A549 (cell line): ENCODE measurements around the gene HIC1. TPM values are rescaled to one million over a fixed set of nuclear protein-coding genes. Genes with fewer than 3 reads are reported as not detected.

Experiments used
- ATAC-seq, 2 experiments: fragments of 200-7000 bp in 1 of 2; fragments of >200 bp in 1 of 2; cut with Nextera tagmentation in 1 of 2; cut with Tn5 transposase in 1 of 2; 3 replicates each; pipeline versions ENCODE4 v1.8.0 to v1.9.1; 2018 to 2020; ENCODE audit warnings: mild to moderate bottlenecking in 1 of 2, moderate library complexity in 1 of 2
- CTCF ChIA-PET: fragments of 300-600 bp; sonication (Branson Sonifier 250); formaldehyde crosslinking; extraction: SDS; loops from one replicate; lab custom pipeline; 2021; ENCODE audit warnings: antibody characterized with exemption, inconsistent platforms; lab: Yijun Ruan, JAX
- POLR2A ChIA-PET: fragments of 350-600 bp; formaldehyde crosslinking; extraction: SDS; loops from one replicate; lab custom pipeline; 2021; ENCODE audit warnings: antibody characterized with exemption, inconsistent platforms; lab: Yijun Ruan, JAX
- DNase-seq, 2 experiments: peaks; one replicate each; pipeline versions ENCODE4 v3.0.0 to v3.0.0-alpha.2; 2011 to 2016; ENCODE audit warnings: low read depth in 1 of 2, low spot score in 1 of 2
- FAIRE-seq: peaks from 2 replicates; lab custom pipeline; 2011; peaks lifted over from hg19 to GRCh38; lab: Jason Lieb, UNC
- H3K27ac ChIP-seq, 2 experiments: fragments of >200 bp; sonication (Bioruptor Twin); formaldehyde crosslinking; 3 replicates each; pipeline ENCODE4 v1.5.1; 2016 to 2017
- H3K4me1 ChIP-seq: fragments of >200 bp; sonication (Bioruptor Twin); formaldehyde crosslinking; 3 replicates; pipeline ENCODE4 v1.6.1; 2016
- H3K4me2 ChIP-seq: fragments of >200 bp; sonication (Bioruptor Twin); formaldehyde crosslinking; 3 replicates; pipeline ENCODE4 v1.6.1; 2016
- H3K4me3 ChIP-seq: fragments of >200 bp; sonication (Bioruptor Twin); formaldehyde crosslinking; 3 replicates; pipeline ENCODE4 v1.5.1; 2016
- H3K9me3 ChIP-seq: fragments of >200 bp; sonication (Bioruptor Twin); formaldehyde crosslinking; 3 replicates; pipeline ENCODE4 v1.6.1; 2016
- CHD2 ChIP-seq: fragments of 150-350 bp; IDR thresholded peaks from 2 replicates; pipeline ENCODE4 v1.6.1; 2014; ENCODE audit warnings: low read length; ENCODE audit not compliant: partially characterized antibody
- CHD4 ChIP-seq: fragments of 200-600 bp; sonication (generic); IDR thresholded peaks from 2 replicates; pipeline ENCODE4 v1.6.1; 2016; ENCODE audit warnings: antibody characterized with exemption, mild to moderate bottlenecking, borderline replicate concordance
- FOSB ChIP-seq: fragments of 250-450 bp; sonication (Bioruptor Pico); IDR thresholded peaks from 2 replicates; pipeline ENCODE4 v1.5.0; 2020; ENCODE audit warnings: mild to moderate bottlenecking, moderate library complexity
- FOSL2 ChIP-seq, 2 experiments: fragments of 450-650 bp in 1 of 2; fragments of >200 bp in 1 of 2; sonication (Bioruptor Twin) in 1 of 2; formaldehyde crosslinking; IDR thresholded peaks; 2 replicates each; pipeline versions ENCODE4 v1.5.0 to v1.6.1; 2016 to 2020; ENCODE audit warnings: mild to moderate bottlenecking in 1 of 2, moderate library complexity in 1 of 2
- GATA3 ChIP-seq: IDR thresholded peaks from 2 replicates; pipeline ENCODE4 v1.6.1; 2012; ENCODE audit warnings: borderline replicate concordance
- HDAC2 ChIP-seq: fragments of 200-600 bp; sonication (generic); IDR thresholded peaks from 2 replicates; pipeline ENCODE4 v1.6.1; 2016
- JUNB ChIP-seq: fragments of >200 bp; sonication (Bioruptor Twin); formaldehyde crosslinking; IDR thresholded peaks from 2 replicates; pipeline ENCODE4 v1.6.1; 2016
- MYC ChIP-seq: IDR thresholded peaks from 2 replicates; pipeline ENCODE4 v1.6.1; 2012; ENCODE audit warnings: mild to moderate bottlenecking, inconsistent platforms, low read length, improper control_type of control experiment, borderline replicate concordance
- NR3C1 ChIP-seq: fragments of >200 bp; sonication (Bioruptor Twin); formaldehyde crosslinking; IDR thresholded peaks from 3 replicates; pipeline ENCODE4 v1.6.1; 2017
- RNF2 ChIP-seq: fragments of 200-600 bp; sonication (generic); IDR thresholded peaks from 2 replicates; pipeline ENCODE4 v1.6.1; 2016; ENCODE audit warnings: low read depth, mild to moderate bottlenecking, antibody characterized with exemption, moderate library complexity, borderline replicate concordance
- ZFP36 ChIP-seq: fragments of 450-650 bp; IDR thresholded peaks from 2 replicates; pipeline ENCODE4 v1.6.1; 2014; ENCODE audit warnings: borderline replicate concordance; ENCODE audit not compliant: partially characterized antibody
- ZSCAN20 ChIP-seq: fragments of 250-450 bp; sonication (Bioruptor Pico); IDR thresholded peaks from 2 replicates; pipeline ENCODE4 v1.8.0; 2022; ENCODE audit warnings: mild to moderate bottlenecking, moderate library complexity
- WGBS: methylation state at CpG from one replicate; pipeline ENCODE4 v1.1.6; 2017; ENCODE audit errors: missing lambda C conversion rate; 5-methylcytosine and 5-hydroxymethylcytosine counted together
- polyA plus RNA-seq, 4 experiments: library from polyadenylated mRNA; depleted of rRNA in 3 of 4; stranded (reverse); fragments of >200 nt; fragmentation: RNase III in 1 of 4; extraction: RNeasy Plus Mini Kit Qiagen cat#74134 plus additional on column Dnase treatment in 1 of 4; gene quantifications; 2 replicates in 3 of 4; 3 replicates in 1 of 4; pipeline ENCODE4 v1.2.3, GENCODE V29; 2011 to 2017
- TF ChIP-seq, protein P1 (sequence below): fragments of 250-450 bp; sonication (Bioruptor Pico); IDR thresholded peaks from 2 replicates; pipeline ENCODE4 v1.5.0; 2020; ENCODE audit warnings: low read depth, mild to moderate bottlenecking, moderate library complexity
- TF ChIP-seq, protein P2 (sequence below): fragments of 200-600 bp; sonication (generic); IDR thresholded peaks from 2 replicates; pipeline ENCODE4 v1.6.1; 2016; ENCODE audit warnings: antibody characterized with exemption, mild to moderate bottlenecking, moderate library complexity
- TF ChIP-seq, protein P3 (sequence below): IDR thresholded peaks from 2 replicates; pipeline ENCODE4 v1.6.1; 2012

The HIC1 gene
- polyA plus RNA-seq, 2 of the 4 experiments (the other 2 are of a cell fraction) = 0.13 to 1.3 TPM

DNA sequence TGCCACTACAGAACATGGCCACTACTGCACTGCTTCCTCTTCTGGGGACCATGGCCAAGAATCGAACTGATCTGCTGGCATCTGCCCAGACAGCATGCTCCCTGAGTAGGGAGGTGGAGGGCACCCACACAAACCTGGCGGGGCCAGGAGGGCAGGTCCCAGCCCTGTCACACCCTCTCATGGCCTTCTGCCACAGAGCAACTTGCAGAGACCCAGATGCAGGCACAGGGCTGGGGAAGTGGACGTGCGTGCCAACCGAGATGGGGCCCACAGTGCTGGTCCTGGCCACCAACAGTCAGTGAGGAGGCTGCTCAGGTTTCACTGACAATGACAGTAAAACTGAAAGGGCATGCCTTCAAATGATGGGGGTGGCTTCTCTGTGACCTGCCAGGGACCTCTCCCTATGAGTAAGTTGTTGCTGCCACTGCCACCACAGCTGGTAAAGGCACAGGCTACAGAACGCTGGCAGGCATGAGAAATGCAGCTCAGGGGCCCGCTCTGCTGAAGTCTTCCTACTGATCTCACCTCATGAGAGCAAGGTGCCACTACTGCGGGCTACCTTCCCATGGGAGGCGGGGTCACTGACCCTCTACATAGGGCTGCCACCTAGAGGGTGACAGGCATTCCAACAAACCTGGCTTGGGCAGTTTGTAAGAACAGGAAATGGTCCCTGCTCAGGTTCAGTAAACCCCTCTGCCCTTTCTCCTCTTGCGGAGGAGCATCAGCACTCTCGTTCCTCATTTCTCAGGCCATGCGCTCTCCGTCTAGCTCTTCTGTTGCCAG is 15.5 kb downstream of the HIC1 start:
- Histone ChIP-seq H3K27ac (no peak overlapping the region), H3K9me3 (no peaks in the 10 kb centered on the region), H3K4me1 (no peaks in the 10 kb centered on the region; the same call in 2 of the 3 replicates), H3K4me3 (no peak overlapping the region), H3K4me2 (no peak overlapping the region)
- DNase-seq = no peak
- WGBS = 90% methylated on average over 11 of the region's 13 CpGs
- no peak for FAIRE-seq
- TF ChIP-seq, protein P1, sequence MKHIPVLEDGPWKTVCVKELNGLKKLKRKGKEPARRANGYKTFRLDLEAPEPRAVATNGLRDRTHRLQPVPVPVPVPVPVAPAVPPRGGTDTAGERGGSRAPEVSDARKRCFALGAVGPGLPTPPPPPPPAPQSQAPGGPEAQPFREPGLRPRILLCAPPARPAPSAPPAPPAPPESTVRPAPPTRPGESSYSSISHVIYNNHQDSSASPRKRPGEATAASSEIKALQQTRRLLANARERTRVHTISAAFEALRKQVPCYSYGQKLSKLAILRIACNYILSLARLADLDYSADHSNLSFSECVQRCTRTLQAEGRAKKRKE (CRISPR knock-in tag) = no peak
- TF ChIP-seq JUNB (no peak), FOSB (CRISPR knock-in tag) (no peak), HDAC2 (no peak), RNF2 (no peak), CHD4 (no peak), GATA3 (no peak), FOSL2 (IDR thresholded peaks at IDR 0.05) (no peak), FOSL2 (CRISPR knock-in tag; IDR thresholded peaks at IDR 0.05) (no peak), CHD2 (no peak), ZSCAN20 (no peak), ZFP36 (no peak), NR3C1 (no peak)
- TF ChIP-seq, protein P2, sequence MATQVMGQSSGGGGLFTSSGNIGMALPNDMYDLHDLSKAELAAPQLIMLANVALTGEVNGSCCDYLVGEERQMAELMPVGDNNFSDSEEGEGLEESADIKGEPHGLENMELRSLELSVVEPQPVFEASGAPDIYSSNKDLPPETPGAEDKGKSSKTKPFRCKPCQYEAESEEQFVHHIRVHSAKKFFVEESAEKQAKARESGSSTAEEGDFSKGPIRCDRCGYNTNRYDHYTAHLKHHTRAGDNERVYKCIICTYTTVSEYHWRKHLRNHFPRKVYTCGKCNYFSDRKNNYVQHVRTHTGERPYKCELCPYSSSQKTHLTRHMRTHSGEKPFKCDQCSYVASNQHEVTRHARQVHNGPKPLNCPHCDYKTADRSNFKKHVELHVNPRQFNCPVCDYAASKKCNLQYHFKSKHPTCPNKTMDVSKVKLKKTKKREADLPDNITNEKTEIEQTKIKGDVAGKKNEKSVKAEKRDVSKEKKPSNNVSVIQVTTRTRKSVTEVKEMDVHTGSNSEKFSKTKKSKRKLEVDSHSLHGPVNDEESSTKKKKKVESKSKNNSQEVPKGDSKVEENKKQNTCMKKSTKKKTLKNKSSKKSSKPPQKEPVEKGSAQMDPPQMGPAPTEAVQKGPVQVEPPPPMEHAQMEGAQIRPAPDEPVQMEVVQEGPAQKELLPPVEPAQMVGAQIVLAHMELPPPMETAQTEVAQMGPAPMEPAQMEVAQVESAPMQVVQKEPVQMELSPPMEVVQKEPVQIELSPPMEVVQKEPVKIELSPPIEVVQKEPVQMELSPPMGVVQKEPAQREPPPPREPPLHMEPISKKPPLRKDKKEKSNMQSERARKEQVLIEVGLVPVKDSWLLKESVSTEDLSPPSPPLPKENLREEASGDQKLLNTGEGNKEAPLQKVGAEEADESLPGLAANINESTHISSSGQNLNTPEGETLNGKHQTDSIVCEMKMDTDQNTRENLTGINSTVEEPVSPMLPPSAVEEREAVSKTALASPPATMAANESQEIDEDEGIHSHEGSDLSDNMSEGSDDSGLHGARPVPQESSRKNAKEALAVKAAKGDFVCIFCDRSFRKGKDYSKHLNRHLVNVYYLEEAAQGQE = no peak
- TF ChIP-seq, protein P3, sequence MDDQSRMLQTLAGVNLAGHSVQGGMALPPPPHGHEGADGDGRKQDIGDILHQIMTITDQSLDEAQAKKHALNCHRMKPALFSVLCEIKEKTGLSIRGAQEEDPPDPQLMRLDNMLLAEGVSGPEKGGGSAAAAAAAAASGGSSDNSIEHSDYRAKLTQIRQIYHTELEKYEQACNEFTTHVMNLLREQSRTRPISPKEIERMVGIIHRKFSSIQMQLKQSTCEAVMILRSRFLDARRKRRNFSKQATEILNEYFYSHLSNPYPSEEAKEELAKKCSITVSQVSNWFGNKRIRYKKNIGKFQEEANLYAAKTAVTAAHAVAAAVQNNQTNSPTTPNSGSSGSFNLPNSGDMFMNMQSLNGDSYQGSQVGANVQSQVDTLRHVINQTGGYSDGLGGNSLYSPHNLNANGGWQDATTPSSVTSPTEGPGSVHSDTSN = no peak
- ATAC-seq = no peak; a peak in 1 of 6 replicates
- POLR2A ChIA-PET = no interaction called here
- CTCF ChIA-PET = interaction anchor here (0.8 to 16.6 kb wide), 7 partner anchors 14 to 200 kb away, joined by 3 to 217 read pairs (median 5); partner anchors contain the start of genes HIC1 and RTN4RL1

DNA sequence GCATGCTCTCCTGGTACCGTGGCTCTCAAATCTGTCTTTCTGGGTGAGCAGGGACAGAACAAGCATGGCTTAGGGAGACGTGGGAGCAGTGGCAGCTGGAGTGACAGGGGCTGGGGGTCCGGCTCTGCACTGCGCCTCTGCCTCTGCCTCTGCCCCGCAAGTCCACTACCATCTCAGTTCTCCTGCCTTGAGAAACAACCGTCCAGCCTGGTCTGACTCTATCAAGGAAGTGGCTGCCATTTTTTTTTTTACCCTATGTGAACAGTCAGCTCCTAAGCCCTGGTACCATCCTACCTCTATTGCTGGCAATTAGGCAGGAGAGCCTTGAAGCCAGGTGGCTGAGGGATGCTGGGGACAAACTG is 16.1 kb downstream of the HIC1 start:
- no peak for FAIRE-seq
- WGBS = 82% methylated on average over 6 of the region's 6 CpGs
- Histone ChIP-seq H3K9me3 (no peaks in the 10 kb centered on the region), H3K27ac (no peak overlapping the region), H3K4me2 (no peak overlapping the region), H3K4me1 (peaks cover 3% of the 10 kb centered on the region; the same call in 1 of the 3 replicates), H3K4me3 (no peak overlapping the region)
- ATAC-seq = no peak
- CTCF ChIA-PET = interaction anchor here (0.6 to 16.6 kb wide), 7 partner anchors 14 to 175 kb away, joined by 3 to 217 read pairs (median 5); partner anchors contain the start of genes HIC1 and RTN4RL1
- no peak for TF ChIP-seq MYC
- DNase-seq = no peak
- POLR2A ChIA-PET = no interaction called here
